Calu3 (cell line): ENCODE data around the gene ILK. TPM values are rescaled to one million over a fixed set of nuclear protein-coding genes. Genes with fewer than 3 reads are reported as not detected.

Experiments used
- BruUV-seq: library from RNA; stranded (reverse); fragments of 400-500 nt; replicated peaks from 2 replicates; lab custom pipeline; 2021; lab: Mats Ljungman, UMichigan
- CTCF ChIA-PET: fragments of 300-600 bp; sonication (Branson Sonifier 250); formaldehyde crosslinking; loops from one replicate; lab custom pipeline; 2022; ENCODE audit warnings: antibody characterized with exemption; lab: Charles Lee
- DNase-seq: peaks from one replicate; pipeline ENCODE4 v3.0.0; 2022
- H3K27ac Mint-ChIP-seq: one replicate; pipeline ENCODE4 v1.8.0; 2022; ENCODE audit warnings: mixed read lengths; ENCODE audit not compliant: unreplicated experiment
- H3K27me3 Mint-ChIP-seq: one replicate; pipeline ENCODE4 v1.8.0; 2022; ENCODE audit warnings: mixed read lengths; ENCODE audit not compliant: unreplicated experiment
- H3K36me3 Mint-ChIP-seq: one replicate; pipeline ENCODE4 v1.8.0; 2022; ENCODE audit warnings: mild to moderate bottlenecking, moderate library complexity, mixed read lengths; ENCODE audit not compliant: insufficient read depth, unreplicated experiment
- H3K4me1 Mint-ChIP-seq: one replicate; pipeline ENCODE4 v1.8.0; 2022; ENCODE audit warnings: mild to moderate bottlenecking, low read depth, mixed read lengths; ENCODE audit not compliant: unreplicated experiment
- H3K4me3 Mint-ChIP-seq: one replicate; pipeline ENCODE4 v1.8.0; 2022; ENCODE audit warnings: mild to moderate bottlenecking, low read depth, moderate library complexity, mixed read lengths; ENCODE audit not compliant: unreplicated experiment
- H3K9me3 Mint-ChIP-seq: one replicate; pipeline ENCODE4 v1.8.0; 2022; ENCODE audit warnings: low read depth, mixed read lengths; ENCODE audit not compliant: unreplicated experiment
- intact Hi-C: fragments of 100-400 bp; cut with micrococcal nuclease; formaldehyde crosslinking; loops from one replicate; pipeline ENCODE4 v1.10.0; 2022; ENCODE audit not compliant: unreplicated experiment
- total RNA-seq: library from RNA; stranded (reverse); gene quantifications from 2 replicates; pipeline ENCODE4 v1.2.3, GENCODE V29; 2022
- TF ChIP-seq, protein P1 (sequence below): fragments of 200-600 bp; IDR thresholded peaks from one replicate; pipeline ENCODE4 v1.8.0; 2022; ENCODE audit warnings: antibody characterized with exemption; ENCODE audit not compliant: unreplicated experiment

Gene ILK
- total RNA-seq, 1 experiment from 2014 or later, result 85.7 TPM

GRCh38 chr11:6650104-6650503 lies 46.5 kb downstream of the ILK start:
- TF ChIP-seq, protein P1, sequence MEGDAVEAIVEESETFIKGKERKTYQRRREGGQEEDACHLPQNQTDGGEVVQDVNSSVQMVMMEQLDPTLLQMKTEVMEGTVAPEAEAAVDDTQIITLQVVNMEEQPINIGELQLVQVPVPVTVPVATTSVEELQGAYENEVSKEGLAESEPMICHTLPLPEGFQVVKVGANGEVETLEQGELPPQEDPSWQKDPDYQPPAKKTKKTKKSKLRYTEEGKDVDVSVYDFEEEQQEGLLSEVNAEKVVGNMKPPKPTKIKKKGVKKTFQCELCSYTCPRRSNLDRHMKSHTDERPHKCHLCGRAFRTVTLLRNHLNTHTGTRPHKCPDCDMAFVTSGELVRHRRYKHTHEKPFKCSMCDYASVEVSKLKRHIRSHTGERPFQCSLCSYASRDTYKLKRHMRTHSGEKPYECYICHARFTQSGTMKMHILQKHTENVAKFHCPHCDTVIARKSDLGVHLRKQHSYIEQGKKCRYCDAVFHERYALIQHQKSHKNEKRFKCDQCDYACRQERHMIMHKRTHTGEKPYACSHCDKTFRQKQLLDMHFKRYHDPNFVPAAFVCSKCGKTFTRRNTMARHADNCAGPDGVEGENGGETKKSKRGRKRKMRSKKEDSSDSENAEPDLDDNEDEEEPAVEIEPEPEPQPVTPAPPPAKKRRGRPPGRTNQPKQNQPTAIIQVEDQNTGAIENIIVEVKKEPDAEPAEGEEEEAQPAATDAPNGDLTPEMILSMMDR, result no peak
- H3K36me3 Mint-ChIP-seq, result no peaks in the 10 kb centered on the region
- CTCF ChIA-PET, result interaction anchor here (0.6 to 0.9 kb wide), 2 partner anchors 13 to 33 kb away, joined by 3 read pairs; partner anchors contain the start of gene MRPL17
- no peak overlapping the region for H3K27ac Mint-ChIP-seq
- H3K9me3 Mint-ChIP-seq, result no peaks in the 10 kb centered on the region
- DNase-seq, result no peak
- H3K4me3 Mint-ChIP-seq, result no peak overlapping the region
- intact Hi-C loops, result no loop called here
- no TSS peak for BruUV-seq
- no peaks in the 10 kb centered on the region for H3K4me1 Mint-ChIP-seq
- H3K27me3 Mint-ChIP-seq, result no peaks in the 10 kb centered on the region

GRCh38 chr11:6650980-6651379 lies 47.4 kb downstream of the ILK start:
- H3K9me3 Mint-ChIP-seq, result no peaks in the 10 kb centered on the region
- CTCF ChIA-PET, result no interaction called here
- H3K36me3 Mint-ChIP-seq, result no peaks in the 10 kb centered on the region
- intact Hi-C loops, result no loop called here
- H3K4me3 Mint-ChIP-seq, result no peak overlapping the region
- no peak for DNase-seq
- no TSS peak for BruUV-seq
- no peaks in the 10 kb centered on the region for H3K27me3 Mint-ChIP-seq
- TF ChIP-seq, protein P1, result no peak
- no peaks in the 10 kb centered on the region for H3K4me1 Mint-ChIP-seq
- H3K27ac Mint-ChIP-seq, result no peak overlapping the region

DNA sequence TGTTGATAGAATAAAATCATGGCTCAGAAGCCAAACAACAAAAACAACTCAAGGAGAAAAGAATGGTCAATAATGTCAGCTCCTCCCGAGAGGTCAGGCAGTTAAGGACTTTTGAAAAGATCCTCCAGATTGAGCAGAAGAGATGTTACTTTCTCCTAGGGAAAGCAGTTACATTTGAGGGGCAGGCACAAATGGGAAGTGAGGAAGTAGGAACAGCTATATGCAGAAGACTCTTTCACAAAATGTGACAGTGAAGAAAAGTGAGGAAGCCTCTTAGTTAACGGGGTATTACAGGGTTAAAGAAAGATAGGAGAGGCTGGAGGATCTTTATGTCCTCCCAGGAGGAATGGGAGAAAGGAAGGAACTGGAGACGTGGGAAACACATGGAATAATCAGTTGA lies 48.6 kb downstream of the ILK start:
- Mint-ChIP-seq H3K36me3 (no peaks in the 10 kb centered on the region), H3K27ac (no peak overlapping the region), H3K27me3 (no peaks in the 10 kb centered on the region), H3K9me3 (no peaks in the 10 kb centered on the region), H3K4me1 (no peaks in the 10 kb centered on the region), H3K4me3 (no peak overlapping the region)
- TF ChIP-seq, protein P1, result no peak
- CTCF ChIA-PET, result no interaction called here
- BruUV-seq, result no TSS peak
- intact Hi-C loops, result no loop called here
- DNase-seq, result no peak

DNA sequence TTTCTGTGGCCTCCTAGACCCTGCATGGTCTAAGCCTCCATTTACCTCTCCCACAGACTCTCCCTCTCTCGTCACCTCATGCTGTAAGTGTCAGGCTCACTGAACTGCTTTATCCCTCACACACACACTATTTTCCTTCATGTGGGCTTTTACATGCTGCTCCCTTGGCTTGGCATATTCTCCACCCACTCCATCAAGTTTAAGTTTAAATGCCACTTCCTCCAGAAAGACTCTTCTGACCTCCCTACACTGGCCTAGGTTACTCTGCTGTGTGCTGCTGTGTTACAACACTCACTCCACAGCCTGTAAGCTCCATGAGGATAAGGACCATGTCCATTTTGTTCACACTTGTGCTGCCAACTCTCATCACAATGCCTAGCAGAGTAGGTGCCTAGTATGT lies 49.5 kb downstream of the ILK start:
- BruUV-seq, result no TSS peak
- no peaks in the 10 kb centered on the region for H3K36me3 Mint-ChIP-seq
- no peak overlapping the region for H3K4me3 Mint-ChIP-seq
- no peak for DNase-seq
- CTCF ChIA-PET, result no interaction called here
- no peaks in the 10 kb centered on the region for H3K9me3 Mint-ChIP-seq
- H3K27ac Mint-ChIP-seq, result no peak overlapping the region
- H3K27me3 Mint-ChIP-seq, result no peaks in the 10 kb centered on the region
- TF ChIP-seq, protein P1, result no peak
- intact Hi-C loops, result no loop called here
- H3K4me1 Mint-ChIP-seq, result no peaks in the 10 kb centered on the region
